GM12878 (cell line): ENCODE measurements around the gene BAZ2B. TPM values are rescaled to one million over a fixed set of nuclear protein-coding genes. Genes with fewer than 3 reads are reported as not detected.

ENCODE experiments used
- ATAC-seq: fragments of 200-7000 bp; cut with Tn5 transposase; 3 replicates; pipeline ENCODE4 v1.9.1; 2020; ENCODE audit warnings: mild to moderate bottlenecking, moderate library complexity
- BruUV-seq: library from RNA; stranded (reverse); fragments of 400-500 nt; replicated peaks from 2 replicates; lab custom pipeline; 2021; lab: Mats Ljungman, UMichigan
- CTCF ChIA-PET: fragments of 300-600 bp; sonication (Branson Sonifier 250); formaldehyde crosslinking; extraction: SDS; loops from one replicate; lab custom pipeline; 2021; ENCODE audit warnings: inconsistent platforms; lab: Yijun Ruan, JAX
- POLR2A ChIA-PET: fragments of 350-600 bp; formaldehyde crosslinking; extraction: SDS; loops from one replicate; lab custom pipeline; 2021; ENCODE audit warnings: inconsistent platforms; lab: Charles Lee
- RAD21 ChIA-PET: fragments of 300-600 bp; sonication (Branson Sonifier 250); formaldehyde crosslinking; loops from one replicate; lab custom pipeline; 2023; ENCODE audit warnings: antibody characterized with exemption; ENCODE audit not compliant: unreplicated experiment; lab: Charles Lee
- SMC1A ChIA-PET: fragments of 300-600 bp; sonication (Branson Sonifier 250); formaldehyde crosslinking; loops from one replicate; lab custom pipeline; 2023; ENCODE audit not compliant: unreplicated experiment, uncharacterized antibody; lab: Charles Lee
- DNase-seq: peaks from one replicate; pipeline ENCODE4 v3.0.0-alpha.2; 2011; ENCODE audit warnings: low read depth, low spot score
- FAIRE-seq: peaks from 3 replicates; lab custom pipeline; 2011; peaks lifted over from hg19 to GRCh38; lab: Jason Lieb, UNC
- H2AFZ ChIP-seq: 2 replicates; pipeline ENCODE4 v1.6.0; 2011; ENCODE audit warnings: low read depth, low read length, control low read depth; ENCODE audit not compliant: control insufficient read depth
- H3K27ac ChIP-seq: 2 replicates; pipeline ENCODE4 v1.5.1; 2011; ENCODE audit warnings: control low read depth; ENCODE audit not compliant: control insufficient read depth, insufficient read depth
- H3K27me3 ChIP-seq, 2 experiments: replicated peaks in 1 of 2; 2 replicates each; pipeline versions ENCODE4 v1.6.0 to v1.6.1; 2011; ENCODE audit warnings: low read length in 1 of 2; ENCODE audit not compliant: control insufficient read depth in 2 of 2, insufficient read depth in 2 of 2
- H3K36me3 ChIP-seq, 2 experiments: 2 replicates each; pipeline ENCODE4 v1.5.1; 2011; ENCODE audit warnings: low read length in 1 of 2; ENCODE audit not compliant: control insufficient read depth in 2 of 2, insufficient read depth in 2 of 2
- H3K4me1 ChIP-seq: 2 replicates; pipeline ENCODE4 v1.6.1; 2011; ENCODE audit warnings: mild to moderate bottlenecking, low read length, moderate library complexity, mixed read lengths; ENCODE audit not compliant: control insufficient read depth, insufficient read depth
- H3K4me2 ChIP-seq: 2 replicates; pipeline ENCODE4 v1.6.0; 2011; ENCODE audit warnings: control low read depth; ENCODE audit not compliant: control insufficient read depth, insufficient read depth
- H3K4me3 ChIP-seq: fragments of 200-600 bp; sonication (generic); 2 replicates; pipeline ENCODE4 v1.5.1; 2016
- H3K79me2 ChIP-seq: 2 replicates; pipeline ENCODE4 v1.6.0; 2011; ENCODE audit warnings: low read length; ENCODE audit not compliant: control insufficient read depth, insufficient read depth
- H3K9ac ChIP-seq: 2 replicates; pipeline ENCODE4 v1.8.0; 2011; ENCODE audit warnings: low read length, control low read depth, mixed read lengths; ENCODE audit not compliant: control insufficient read depth, insufficient read depth
- H3K9me3 ChIP-seq: replicated peaks from 3 replicates; pipeline ENCODE4 v1.5.1; 2011; ENCODE audit warnings: mild to moderate bottlenecking, low read length; ENCODE audit not compliant: control insufficient read depth, insufficient read depth
- H4K20me1 ChIP-seq: 2 replicates; pipeline ENCODE4 v1.6.0; 2011; ENCODE audit not compliant: control insufficient read depth, insufficient read depth
- BACH1 ChIP-seq: fragments of 450-650 bp; IDR thresholded peaks from 2 replicates; pipeline ENCODE4 v1.6.1; 2017; ENCODE audit warnings: mild to moderate bottlenecking, borderline replicate concordance
- BHLHE40 ChIP-seq, 2 experiments: fragments of 450-650 bp in 1 of 2; IDR thresholded peaks; 2 replicates each; pipeline ENCODE4 v1.6.1; 2011 to 2017; ENCODE audit warnings: low read depth in 2 of 2, borderline replicate concordance in 1 of 2, improper control_type of control experiment in 1 of 2, low read length in 1 of 2, mild to moderate bottlenecking in 1 of 2
- CHD1 ChIP-seq: IDR thresholded peaks from 2 replicates; pipeline ENCODE4 v1.6.1; 2012; ENCODE audit warnings: low read depth, low read length, improper control_type of control experiment
- CHD2 ChIP-seq: IDR thresholded peaks from 2 replicates; pipeline ENCODE4 v1.6.1; 2011; ENCODE audit warnings: low read depth, low read length, improper control_type of control experiment, borderline replicate concordance
- HDGF ChIP-seq: fragments of 450-650 bp; IDR thresholded peaks from 2 replicates; pipeline ENCODE4 v1.6.1; 2016; ENCODE audit warnings: antibody characterized with exemption
- IRF4 ChIP-seq: IDR thresholded peaks from 2 replicates; pipeline ENCODE4 v1.6.1; 2011; ENCODE audit warnings: low read depth, low read length
- JUNB ChIP-seq: IDR thresholded peaks from 2 replicates; pipeline ENCODE4 v1.6.1; 2016; ENCODE audit warnings: antibody characterized with exemption, mild to moderate bottlenecking
- MTA3 ChIP-seq: IDR thresholded peaks from 2 replicates; pipeline ENCODE4 v1.6.1; 2012; ENCODE audit warnings: low read length, inconsistent platforms, borderline replicate concordance
- RAD21 ChIP-seq: IDR thresholded peaks from 2 replicates; pipeline ENCODE4 v1.6.1; 2011; ENCODE audit warnings: mild to moderate bottlenecking, low read depth, low read length, moderate library complexity; ENCODE audit not compliant: insufficient read depth
- RB1 ChIP-seq: fragments of 450-650 bp; formaldehyde crosslinking; IDR thresholded peaks from 2 replicates; pipeline ENCODE4 v1.6.1; 2017; ENCODE audit warnings: mild to moderate bottlenecking, borderline replicate concordance
- USF2 ChIP-seq: IDR thresholded peaks from 2 replicates; pipeline ENCODE4 v1.6.1; 2011; ENCODE audit warnings: low read depth, low read length, improper control_type of control experiment, borderline replicate concordance
- WGBS: methylation state at CpG from one replicate; pipeline ENCODE4 v1.1.6; 2016; ENCODE audit warnings: low lambda C conversion rate; ENCODE audit not compliant: insufficient replicate concordance, insufficient coverage; ENCODE audit errors: missing lambda C conversion rate; 5-methylcytosine and 5-hydroxymethylcytosine counted together
- in situ Hi-C: fragments of 300-500 bp; cut with MboI; formaldehyde crosslinking; loops from 9 replicates; pipeline ENCODE4 v1.14.3; 2018; ENCODE audit warnings: mixed read lengths
- intact Hi-C: fragments of 100-400 bp; cut with micrococcal nuclease; formaldehyde crosslinking; loops from one replicate; pipeline ENCODE4 v1.14.2; 2022; ENCODE audit not compliant: unreplicated experiment
- polyA plus RNA-seq, 11 experiments: library from polyadenylated mRNA; depleted of rRNA in 4 of 11; unstranded in 6 of 11; stranded (reverse) in 5 of 11; fragments of >200 nt; fragmentation: Nextera tagmentation in 4 of 11; fragmentation: Illumina TruSeq in 1 of 11; extraction: Ambion mirVana in 4 of 11; extraction: Trizol in 1 of 11; gene quantifications; 1 replicate in 1 of 11; 2 replicates in 10 of 11; pipeline versions ENCODE4 v1.2.1 to v1.2.3, GENCODE V29; 2011 to 2016; ENCODE audit warnings: inconsistent platforms in 2 of 11, missing spikeins in 2 of 11, low read depth in 1 of 11
- total RNA-seq, 4 experiments: library from RNA; depleted of rRNA in 3 of 4; stranded (reverse); fragments of >200 nt in 3 of 4; fragmentation: Illumina TruSeq in 1 of 4; extraction: Trizol in 1 of 4; gene quantifications; 2 replicates each; pipeline versions ENCODE4 v1.2.1 to v1.2.3, GENCODE V29; 2013 to 2021

BAZ2B gene
- total and polyA plus RNA-seq, 10 of the 15 experiments (the other 5 are each of a cell fraction or from before 2014, with no cell fraction given): 8.8 to 49.7 (median 24.7) TPM

- Histone ChIP-seq H3K79me2 (no peaks in the 10 kb centered on the region), H3K36me3 (no peaks in the 10 kb centered on the region), H3K4me2 (no peak overlapping the region), H3K9me3 (0 out of 3 replicates have a peak, but pooled peaks cover 2% of the 10 kb centered on the region), H3K4me1 (no peaks in the 10 kb centered on the region), H2AFZ (no peak overlapping the region), H3K9ac (no peak overlapping the region), H3K27me3 (no peaks in the 10 kb centered on the region), H4K20me1 (no peaks in the 10 kb centered on the region), H3K4me3 (no peak overlapping the region), H3K27ac (no peak overlapping the region)
- TF ChIP-seq CHD2 (no peak), CHD1 (no peak)
- ChIA-PET SMC1A (no interaction called here), CTCF (no interaction called here), RAD21 (no interaction called here), POLR2A (no interaction called here)
- ATAC-seq (no peak), DNase-seq (no peak), FAIRE-seq (no peak)
- in situ Hi-C loops (no loop called here), intact Hi-C loops (no loop called here)
- 31% methylated on average over 1 of the region's 1 CpG for WGBS
- BruUV-seq: no TSS peak
Observed at GRCh38 chr2:159651884-159652283, 35.5 kb upstream of the BAZ2B start.

GRCh38 chr2:159650574-159650973, 34.2 kb upstream of the BAZ2B start:
- no peak overlapping the region for H3K4me3 ChIP-seq
- RAD21 ChIA-PET: no interaction called here

More at GRCh38 chr2:159650574-159650973, 34.2 kb upstream of the BAZ2B start:
- Histone ChIP-seq H3K9me3 (0 out of 3 replicates have a peak, but pooled peaks cover 2% of the 10 kb centered on the region), H4K20me1 (no peaks in the 10 kb centered on the region), H3K4me1 (no peaks in the 10 kb centered on the region), H3K36me3 (no peaks in the 10 kb centered on the region), H3K27ac (no peak overlapping the region), H3K79me2 (no peaks in the 10 kb centered on the region), H3K27me3 (no peaks in the 10 kb centered on the region), H3K4me2 (no peak overlapping the region), H3K9ac (no peak overlapping the region), H2AFZ (no peak overlapping the region)
- no TSS peak for BruUV-seq
- ChIA-PET SMC1A (no interaction called here), CTCF (interaction anchor here (1.4 kb wide), 1 partner anchor 16 kb away, joined by 4 read pairs; no protein-coding TSS in a partner anchor), POLR2A (no interaction called here)
- intact Hi-C loops: no loop called here
- FAIRE-seq: no peak
- TF ChIP-seq BHLHE40 (IDR thresholded peaks at IDR 0.05; ENCODE audit: borderline replicate concordance in 1 of 2, low read depth in 2 of 2, low read length in 1 of 2): no peak
- no peak for TF ChIP-seq IRF4
- no peak for TF ChIP-seq USF2
- TF ChIP-seq RB1: no peak
- no peak for TF ChIP-seq JUNB
- no peak for TF ChIP-seq BACH1
- TF ChIP-seq RAD21: no peak
- no peak for TF ChIP-seq MTA3
- no peak for TF ChIP-seq HDGF
- in situ Hi-C loops: no loop called here
- no peak for DNase-seq
- no peak for ATAC-seq
